ENCODE results near the gene DNAJC8.

The DNAJC8 gene

GRCh38 chr1:28278763-28279162 is 45.9 kb upstream of the DNAJC8 start:
- DNase-seq: no peak
- Histone ChIP-seq H3K36me3 (peaks cover 61 to 91% (median 64%) of the 10 kb centered on the region in 3 donors), H3K27me3 (no peaks in the 10 kb centered on the region), H3K9me3 (no peaks in the 10 kb centered on the region), H3K4me1 (no peaks in the 10 kb centered on the region), H3K4me3 (no peak overlapping the region), H3K27ac (no peak overlapping the region)
- intact Hi-C loops (cut with DNase I; ENCODE audit: low total_unique reads): no loop called here
- TF ChIP-seq CTCF (IDR thresholded peaks at IDR 0.05): no peak

GRCh38 chr1:28273216-28273860 is 40.5 kb upstream of the DNAJC8 start:
- peaks cover 58 to 88% (median 63%) of the 10 kb centered on the region in 3 donors for H3K36me3 ChIP-seq
- no peaks in the 10 kb centered on the region for H3K27me3 ChIP-seq
- no peak for TF ChIP-seq CTCF (IDR thresholded peaks at IDR 0.05)
- intact Hi-C loops (cut with DNase I; ENCODE audit: low total_unique reads): no loop called here
- no peak overlapping the region for H3K4me3 ChIP-seq
- no peak for DNase-seq
- H3K27ac ChIP-seq: no peak overlapping the region
- H3K9me3 ChIP-seq: no peaks in the 10 kb centered on the region
- no peaks in the 10 kb centered on the region for H3K4me1 ChIP-seq

- Histone ChIP-seq H3K9me3 (no peaks in the 10 kb centered on the region), H3K36me3 (peaks cover 50 to 78% (median 55%) of the 10 kb centered on the region in 3 donors), H3K4me3 (no peak overlapping the region), H3K4me1 (peaks cover 0 to 4% (median 0%) of the 10 kb centered on the region in 4 donors), H3K27me3 (no peaks in the 10 kb centered on the region), H3K27ac (no peak overlapping the region)
- DNase-seq: no peak
- intact Hi-C loops (cut with DNase I; ENCODE audit: low total_unique reads): no loop called here
- TF ChIP-seq CTCF (IDR thresholded peaks at IDR 0.05): no peak
Observed at GRCh38 chr1:28272215-28272852, 39.5 kb upstream of the DNAJC8 start.

- H3K36me3 ChIP-seq: peaks cover 35 to 53% (median 35%) of the 10 kb centered on the region in 3 donors
- intact Hi-C loops (cut with DNase I; ENCODE audit: low total_unique reads): no loop called here
Observed at GRCh38 chr1:28269529-28269928, 36.7 kb upstream of the DNAJC8 start.

GRCh38 chr1:28267633-28268032 is 34.8 kb upstream of the DNAJC8 start:
- Histone ChIP-seq H3K9me3 (no peaks in the 10 kb centered on the region), H3K4me3 (no peak overlapping the region), H3K36me3 (peaks cover 16 to 34% (median 16%) of the 10 kb centered on the region in 3 donors), H3K4me1 (peaks cover 0 to 12% (median 0%) of the 10 kb centered on the region in 4 donors), H3K27me3 (no peaks in the 10 kb centered on the region), H3K27ac (no peak overlapping the region)
- no peak for DNase-seq
- TF ChIP-seq CTCF (IDR thresholded peaks at IDR 0.05): no peak
- intact Hi-C loops (cut with DNase I; ENCODE audit: low total_unique reads): no loop called here

More at GRCh38 chr1:28269529-28269928, 36.7 kb upstream of the DNAJC8 start:
- H3K27ac ChIP-seq: no peak overlapping the region
- H3K4me3 ChIP-seq: no peak overlapping the region
- H3K4me1 ChIP-seq: peaks cover 0 to 6% (median 0%) of the 10 kb centered on the region in 4 donors
- no peak for DNase-seq
- no peaks in the 10 kb centered on the region for H3K27me3 ChIP-seq
- no peak for TF ChIP-seq CTCF (IDR thresholded peaks at IDR 0.05)
- H3K9me3 ChIP-seq: no peaks in the 10 kb centered on the region
